GM23248 (cell line): Measurements from ENCODE around the gene ZFAND3. TPM values are rescaled to one million over a fixed set of nuclear protein-coding genes. Genes with fewer than 3 reads are reported as not detected.
A peak's percentile ranks its signal among the peaks of the same experiment; 100 is the strongest.

Source experiments
- DNase-seq: peaks from one replicate; pipeline ENCODE4 v3.0.0-alpha.2; 2015
- H2AFZ ChIP-seq: fragments of 200-600 bp; sonication (generic); 2 replicates; pipeline ENCODE4 v1.6.1; 2016; ENCODE audit warnings: antibody characterized with exemption
- H3F3A ChIP-seq: fragments of 200-600 bp; sonication (generic); 2 replicates; pipeline ENCODE4 v1.6.1; 2016; ENCODE audit warnings: mild to moderate bottlenecking, antibody characterized with exemption, mixed run types; ENCODE audit not compliant: insufficient read depth
- H3K27ac ChIP-seq: fragments of 200-600 bp; sonication (generic); 2 replicates; pipeline ENCODE4 v1.5.1; 2016; ENCODE audit warnings: mild to moderate bottlenecking
- H3K27me3 ChIP-seq: fragments of 200-600 bp; sonication (generic); replicated peaks from 2 replicates; pipeline ENCODE4 v1.6.1; 2016; ENCODE audit warnings: mild to moderate bottlenecking; ENCODE audit not compliant: insufficient read depth
- H3K36me3 ChIP-seq: fragments of 200-600 bp; sonication (generic); 2 replicates; pipeline ENCODE4 v1.6.1; 2016; ENCODE audit warnings: low read depth, mild to moderate bottlenecking
- H3K4me1 ChIP-seq: fragments of 200-600 bp; sonication (generic); 2 replicates; pipeline ENCODE4 v1.6.1; 2016; ENCODE audit warnings: mild to moderate bottlenecking; ENCODE audit not compliant: insufficient read depth
- H3K4me2 ChIP-seq: fragments of 200-600 bp; sonication (generic); one replicate; pipeline ENCODE4 v1.6.1; 2016; ENCODE audit warnings: mild to moderate bottlenecking; ENCODE audit not compliant: unreplicated experiment
- H3K4me3 ChIP-seq: fragments of 200-600 bp; sonication (generic); 2 replicates; pipeline ENCODE4 v1.5.1; 2016; ENCODE audit warnings: mild to moderate bottlenecking
- H3K79me2 ChIP-seq: fragments of 200-600 bp; sonication (generic); 2 replicates; pipeline ENCODE4 v1.6.1; 2016; ENCODE audit warnings: mild to moderate bottlenecking; ENCODE audit not compliant: insufficient read depth
- H3K9ac ChIP-seq: fragments of 200-600 bp; sonication (generic); 2 replicates; pipeline ENCODE4 v1.6.1; 2016; ENCODE audit warnings: mild to moderate bottlenecking
- H3K9me2 ChIP-seq: fragments of 200-600 bp; sonication (generic); 2 replicates; pipeline ENCODE4 v1.6.1; 2016; ENCODE audit warnings: mixed run types, mild to moderate bottlenecking, moderate library complexity; ENCODE audit not compliant: insufficient read depth
- H3K9me3 ChIP-seq: fragments of 200-600 bp; sonication (generic); one replicate; pipeline ENCODE4 v1.6.1; 2017; ENCODE audit warnings: low read depth
- H4K20me1 ChIP-seq: fragments of 200-600 bp; sonication (generic); 2 replicates; pipeline ENCODE4 v1.6.0; 2016; ENCODE audit not compliant: insufficient read depth
- EZH2 ChIP-seq: fragments of 200-600 bp; sonication (generic); IDR thresholded peaks from 2 replicates; pipeline ENCODE4 v1.6.1; 2018; ENCODE audit warnings: antibody characterized with exemption, mild to moderate bottlenecking; ENCODE audit not compliant: insufficient read depth, poor library complexity, severe bottlenecking
- EZH2phosphoT487 ChIP-seq: fragments of 200-600 bp; sonication (generic); IDR thresholded peaks from 2 replicates; pipeline ENCODE4 v1.6.1; 2018; ENCODE audit warnings: antibody characterized with exemption, moderate library complexity, mild to moderate bottlenecking, low read depth; ENCODE audit not compliant: insufficient read depth
- WGBS, 2 experiments: methylation state at CpG; one replicate each; pipeline ENCODE4 v1.1.6; 2015 to 2017; ENCODE audit warnings: low lambda C conversion rate in 2 of 2, low coverage in 1 of 2; ENCODE audit errors: missing lambda C conversion rate in 2 of 2; 5-methylcytosine and 5-hydroxymethylcytosine counted together
- in situ Hi-C: fragments of 300-500 bp; cut with MboI; formaldehyde crosslinking; loops from 2 replicates; pipeline ENCODE4 v1.15.0; 2020
- polyA plus RNA-seq: library from polyadenylated mRNA; unstranded; fragments of >200 nt; fragmentation: Nextera tagmentation; extraction: Ambion mirVana; gene quantifications from 2 replicates; pipeline ENCODE4 v1.2.1, GENCODE V29; 2016
- total RNA-seq: library from RNA; depleted of rRNA; stranded (reverse); fragments of >200 nt; shearing (Covaris generic); gene quantifications from 2 replicates; pipeline ENCODE4 v1.2.3, GENCODE V29; 2014

Gene ZFAND3
- total and polyA plus RNA-seq, 2 experiments from 2014 or later: 27.5 to 40.0 TPM

DNA sequence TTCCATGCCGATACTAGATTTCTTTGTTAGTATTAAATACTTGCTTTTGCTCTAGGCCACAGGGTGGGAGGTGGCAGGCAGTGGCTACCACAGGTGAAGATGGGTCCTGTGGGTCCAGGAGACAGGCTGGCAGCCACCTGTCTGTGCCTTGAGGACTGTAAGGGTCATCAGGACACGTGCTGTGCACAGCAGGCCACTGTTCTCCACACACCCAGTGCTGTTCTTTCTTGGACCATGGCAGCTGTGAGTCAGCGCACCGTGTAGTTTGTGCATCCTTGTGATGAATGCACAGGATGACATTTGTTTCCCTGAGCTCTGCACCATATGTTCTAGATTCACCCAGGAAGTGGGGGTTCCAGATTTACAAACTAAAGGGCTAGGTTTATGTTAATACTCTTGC is 317.0 kb downstream of the ZFAND3 start:
- Histone ChIP-seq H3K4me3 (no peak overlapping the region), H4K20me1 (peaks cover 27% of the 10 kb centered on the region), H3K79me2 (peaks cover 74% of the 10 kb centered on the region), H3K27ac (no peak overlapping the region), H3K9me2 (no peaks in the 10 kb centered on the region), H3F3A (peaks cover 19% of the 10 kb centered on the region), H3K9ac (no peak overlapping the region), H3K9me3 (no peaks in the 10 kb centered on the region), H3K36me3 (0 out of 2 replicates have a peak, but pooled peaks cover 7% of the 10 kb centered on the region), H3K27me3 (no peaks in the 10 kb centered on the region), H2AFZ (no peak overlapping the region), H3K4me2 (no peak overlapping the region), H3K4me1 (peaks cover 5% of the 10 kb centered on the region)
- DNase-seq: peak; percentile 17
- no peak for TF ChIP-seq EZH2
- TF ChIP-seq EZH2phosphoT487: no peak
- in situ Hi-C loops: no loop called here
- 87 to 88% methylated on average over 4 of the region's 4 CpGs for WGBS, 2 experiments

DNA sequence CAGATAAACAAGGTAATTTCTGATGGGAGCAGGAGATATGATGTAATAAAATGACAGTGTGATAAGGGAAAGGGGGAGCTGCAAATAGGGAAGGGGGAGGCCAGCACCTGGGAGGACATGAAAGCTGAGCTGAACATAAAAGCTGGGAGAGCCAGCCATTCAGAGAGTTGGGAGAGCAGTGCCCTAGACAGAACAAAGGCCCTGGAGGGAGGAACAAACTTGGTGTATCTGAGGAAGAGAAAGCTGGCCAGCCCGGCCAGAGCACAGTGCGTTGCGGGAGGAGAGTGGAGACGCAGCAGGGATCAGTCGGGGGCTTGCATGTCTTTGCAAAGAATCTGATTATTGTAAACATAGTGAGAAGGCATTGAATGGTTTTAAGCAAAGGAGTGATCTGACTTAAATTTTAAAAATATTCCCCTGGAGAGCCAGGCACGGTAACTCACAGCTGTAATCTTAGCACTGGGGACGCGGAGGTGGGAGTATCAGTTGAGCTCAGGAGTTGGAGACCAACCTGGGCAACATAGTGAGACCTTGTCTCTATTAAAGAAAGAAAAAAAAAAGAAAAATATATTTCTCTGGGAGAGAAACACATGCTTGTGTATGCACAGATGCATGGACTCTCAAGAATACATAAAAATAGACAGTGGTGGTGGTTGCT is 318.2 kb downstream of the ZFAND3 start:
- Histone ChIP-seq H3K4me1 (no peaks in the 10 kb centered on the region), H3K36me3 (0 out of 2 replicates have a peak, but pooled peaks cover 7% of the 10 kb centered on the region), H3K9me3 (no peaks in the 10 kb centered on the region), H3K79me2 (peaks cover 80% of the 10 kb centered on the region), H3K9me2 (no peaks in the 10 kb centered on the region), H2AFZ (no peak overlapping the region), H3K4me3 (no peak overlapping the region), H3K4me2 (no peak overlapping the region), H3F3A (peaks cover 10% of the 10 kb centered on the region; the same call in 1 of the 2 replicates), H3K27me3 (no peaks in the 10 kb centered on the region), H3K9ac (no peak overlapping the region), H3K27ac (no peak overlapping the region), H4K20me1 (peaks cover 18% of the 10 kb centered on the region)
- in situ Hi-C loops: no loop called here
- DNase-seq: no peak
- TF ChIP-seq EZH2phosphoT487: no peak
- no peak for TF ChIP-seq EZH2
- 98 to 99% methylated on average over 8 of the region's 8 CpGs for WGBS, 2 experiments

DNA sequence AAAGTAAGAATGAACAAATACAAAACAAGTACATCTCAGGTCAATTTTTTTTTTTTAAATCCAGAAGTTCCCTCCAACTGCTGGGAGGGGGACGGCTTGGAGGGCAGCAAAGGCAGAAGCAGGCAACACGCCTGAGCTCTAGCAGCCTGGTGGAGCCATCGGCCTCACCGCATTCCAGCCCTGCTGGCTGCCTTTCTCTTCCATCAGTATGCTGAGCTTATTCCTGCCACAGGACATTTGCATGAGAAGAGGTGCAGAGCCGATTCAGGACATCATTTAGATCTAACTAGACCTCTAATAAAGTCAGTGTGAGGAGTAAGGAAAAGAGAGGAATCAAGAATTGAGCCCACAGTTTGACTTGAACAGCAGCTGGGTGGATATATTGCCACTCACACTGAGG is 318.8 kb downstream of the ZFAND3 start:
- H3K79me2 ChIP-seq: peaks cover 80% of the 10 kb centered on the region
- H4K20me1 ChIP-seq: peaks cover 14% of the 10 kb centered on the region; the same call in 1 of the 2 replicates
- no peak overlapping the region for H3K4me2 ChIP-seq
- in situ Hi-C loops: no loop called here
- H3K36me3 ChIP-seq: 0 out of 2 replicates have a peak, but pooled peaks cover 7% of the 10 kb centered on the region
- no peaks in the 10 kb centered on the region for H3K9me3 ChIP-seq
- H3K4me3 ChIP-seq: no peak overlapping the region
- no peak for DNase-seq
- 0 out of 2 replicates have a peak, but pooled peaks cover 4% of the 10 kb centered on the region for H3F3A ChIP-seq
- H2AFZ ChIP-seq: no peak overlapping the region
- H3K27me3 ChIP-seq: no peaks in the 10 kb centered on the region
- H3K9ac ChIP-seq: no peak overlapping the region
- TF ChIP-seq EZH2phosphoT487 (no peak), EZH2 (no peak)
- WGBS, 2 experiments: 95 to 99% methylated on average over 5 of the region's 5 CpGs
- H3K4me1 ChIP-seq: no peaks in the 10 kb centered on the region
- H3K27ac ChIP-seq: no peak overlapping the region
- H3K9me2 ChIP-seq: no peaks in the 10 kb centered on the region

DNA sequence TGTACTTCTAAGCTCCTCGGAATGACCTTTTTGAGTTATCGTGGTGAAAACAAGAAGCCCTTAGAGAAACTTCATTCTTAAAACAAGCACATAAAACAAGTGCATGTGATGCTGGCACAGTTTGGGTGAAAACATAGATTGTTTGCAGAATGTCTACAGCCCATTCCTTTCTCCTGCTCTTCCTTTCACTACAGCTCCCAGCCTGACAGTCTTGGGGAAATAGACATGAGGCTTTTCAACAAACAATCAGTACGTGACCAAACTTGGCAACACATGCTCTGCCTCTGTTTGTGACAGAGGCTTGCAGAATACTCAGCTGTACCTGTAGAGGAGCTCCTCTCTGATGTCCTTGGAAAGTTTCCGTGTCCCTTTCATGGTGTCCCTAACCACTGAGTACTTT is 321.6 kb downstream of the ZFAND3 start:
- Histone ChIP-seq H3K4me3 (no peak overlapping the region), H3K9ac (no peak overlapping the region), H3K27me3 (no peaks in the 10 kb centered on the region), H3K9me2 (no peaks in the 10 kb centered on the region), H3F3A (0 out of 2 replicates have a peak, but pooled peaks cover 4% of the 10 kb centered on the region), H3K4me1 (peaks cover 5% of the 10 kb centered on the region; the same call in 1 of the 2 replicates), H3K27ac (no peak overlapping the region), H4K20me1 (peaks cover 23% of the 10 kb centered on the region; the same call in 1 of the 2 replicates), H2AFZ (no peak overlapping the region), H3K9me3 (no peaks in the 10 kb centered on the region), H3K36me3 (0 out of 2 replicates have a peak, but pooled peaks cover 7% of the 10 kb centered on the region), H3K79me2 (peaks cover 74% of the 10 kb centered on the region), H3K4me2 (no peak overlapping the region)
- in situ Hi-C loops: no loop called here
- DNase-seq: no peak
- no peak for TF ChIP-seq EZH2
- TF ChIP-seq EZH2phosphoT487: no peak
- whole genome bisulfite sequencing, 2 experiments: 88 to 91% methylated on average over 4 of the region's 4 CpGs
